Gastrocnemius medialis (tissue), 4 donors: Measurements from ENCODE around the gene SRPRB.

ENCODE experiments used
- CTCF ChIP-seq, 5 experiments: fragments of 450-650 bp in 3 of 5; fragments of 200-600 bp in 2 of 5; sonication (generic) in 2 of 5; IDR thresholded peaks in 4 of 5; conservative IDR thresholded peaks in 1 of 5; 1 replicate in 4 of 5; 2 replicates in 1 of 5; pipeline ENCODE4 v1.5.1; 2016 to 2019; ENCODE audit warnings: antibody characterized with exemption in 5 of 5, mild to moderate bottlenecking in 3 of 5, moderate library complexity in 3 of 5
- POLR2A ChIP-seq, 2 donors: fragments of 450-650 bp; IDR thresholded peaks; one replicate each; pipeline ENCODE4 v1.6.1; 2017; ENCODE audit warnings: antibody characterized with exemption in 2 of 2, mild to moderate bottlenecking in 2 of 2, moderate library complexity in 2 of 2

- TF ChIP-seq POLR2A (IDR thresholded peaks at IDR 0.05) (no peak), CTCF (IDR thresholded peaks at IDR 0.05 in 4 of 5, conservative IDR thresholded peaks at IDR 0.05 in 1 of 5) (no peak)
These were observed 44.7 kb upstream of the SRPRB start for GRCh38 chr3:133760916-133761315.
